OCI-LY1 (cell line): Measurements from ENCODE around the gene RPL11.

ENCODE experiments used
- CTCF ChIP-seq: fragments of 200-600 bp; sonication (generic), shearing (Covaris generic); IDR thresholded peaks from 2 replicates; pipeline ENCODE4 v1.5.1; 2017; ENCODE audit warnings: mild to moderate bottlenecking, antibody characterized with exemption, low read length, moderate library complexity, mixed read lengths
- EZH2 ChIP-seq: fragments of 200-600 bp; sonication (generic), shearing (Covaris generic); IDR thresholded peaks from 2 replicates; pipeline ENCODE4 v1.8.0; 2017; ENCODE audit warnings: borderline replicate concordance, mixed run types, mild to moderate bottlenecking, antibody characterized with exemption, low read length, moderate library complexity, mixed read lengths

GRCh38 chr1:23696335-23696989 is 4.9 kb downstream of the RPL11 start:
- TF ChIP-seq CTCF (no peak), EZH2 (no peak)
